H1 (cell line): ENCODE measurements around the gene SMARCE1. TPM values are rescaled to one million over a fixed set of nuclear protein-coding genes. Genes with fewer than 3 reads are reported as not detected.

ENCODE experiments used
- CTCF ChIA-PET: fragments of 300-600 bp; sonication (Branson Sonifier 250); formaldehyde crosslinking; loops from one replicate; lab custom pipeline; 2021; ENCODE audit not compliant: partially characterized antibody; lab: Charles Lee
- POLR2A ChIA-PET: fragments of 300-600 bp; sonication (Branson Sonifier 250); formaldehyde crosslinking; loops from one replicate; lab custom pipeline; 2021; ENCODE audit warnings: inconsistent platforms; ENCODE audit not compliant: partially characterized antibody; lab: Charles Lee
- DNase-seq, 2 experiments: peaks; one replicate each; pipeline versions ENCODE4 v3.0.0 to v3.0.0-alpha.2; 2010 to 2022; ENCODE audit warnings: low spot score in 2 of 2, low read depth in 1 of 2, mixed read lengths in 1 of 2
- FAIRE-seq: peaks from 2 replicates; lab custom pipeline; 2011; peaks lifted over from hg19 to GRCh38; lab: Jason Lieb, UNC
- H2AFZ ChIP-seq: 2 replicates; pipeline ENCODE4 v1.8.1; 2012; ENCODE audit warnings: low read length, inconsistent platforms
- H2AK5ac ChIP-seq: 2 replicates; pipeline ENCODE4 v1.6.1; 2013; ENCODE audit warnings: low read depth, low read length
- H2BK120ac ChIP-seq: replicated peaks from 2 replicates; pipeline ENCODE3; 2013; ENCODE audit warnings: low read depth, low read length, inconsistent platforms
- H2BK12ac ChIP-seq: 2 replicates; pipeline ENCODE4 v1.6.1; 2013; ENCODE audit warnings: low read depth, low read length
- H2BK15ac ChIP-seq: 2 replicates; pipeline ENCODE4 v1.6.1; 2013; ENCODE audit warnings: low read length
- H2BK20ac ChIP-seq: 2 replicates; pipeline ENCODE4 v1.6.1; 2013; ENCODE audit warnings: low read length
- H2BK5ac ChIP-seq: 2 replicates; pipeline ENCODE4 v1.6.1; 2013; ENCODE audit warnings: low read depth, low read length
- H3K14ac ChIP-seq: 2 replicates; pipeline ENCODE4 v1.6.1; 2013; ENCODE audit warnings: inconsistent platforms; ENCODE audit not compliant: insufficient read length
- H3K18ac ChIP-seq: 2 replicates; pipeline ENCODE4 v1.6.1; 2013; ENCODE audit warnings: low read length; ENCODE audit errors: extremely low read depth
- H3K23ac ChIP-seq: 2 replicates; pipeline ENCODE4 v1.6.1; 2013; ENCODE audit warnings: inconsistent platforms; ENCODE audit not compliant: insufficient read length
- H3K23me2 ChIP-seq: 2 replicates; pipeline ENCODE4 v1.6.1; 2013; ENCODE audit warnings: low read depth, low read length
- H3K27ac ChIP-seq: 2 replicates; pipeline ENCODE4 v1.6.1; 2011; ENCODE audit warnings: low read depth, low read length, inconsistent platforms
- H3K27me3 ChIP-seq, 4 experiments: replicated peaks in 1 of 4; 1 replicate in 1 of 4; 2 replicates in 3 of 4; pipeline versions ENCODE4 v1.6.1 to v1.8.1; 2011 to 2013; ENCODE audit warnings: low read length in 3 of 4, mild to moderate bottlenecking in 3 of 4, inconsistent platforms in 2 of 4, mixed read lengths in 2 of 4, moderate library complexity in 1 of 4; ENCODE audit not compliant: control insufficient read depth in 3 of 4, insufficient read depth in 3 of 4; ENCODE audit errors: extremely low read depth in 1 of 4
- H3K36me3 ChIP-seq, 4 experiments: 2 replicates each; pipeline versions ENCODE4 v1.6.1 to v1.8.1; 2011 to 2013; ENCODE audit warnings: mild to moderate bottlenecking in 4 of 4, low read length in 3 of 4, moderate library complexity in 2 of 4, control low read depth in 1 of 4, inconsistent platforms in 1 of 4; ENCODE audit not compliant: insufficient read depth in 4 of 4, control insufficient read depth in 2 of 4
- H3K4ac ChIP-seq: replicated peaks from 2 replicates; pipeline ENCODE3; 2013; ENCODE audit warnings: low read length, low read depth, mixed read lengths, inconsistent platforms; ENCODE audit not compliant: insufficient read length
- H3K4me1 ChIP-seq, 4 experiments: replicated peaks in 1 of 4; 1 replicate in 1 of 4; 2 replicates in 3 of 4; pipeline versions ENCODE4 v1.6.1 to v1.8.1; 2011 to 2013; ENCODE audit warnings: low read length in 3 of 4, inconsistent platforms in 2 of 4, mixed read lengths in 1 of 4; ENCODE audit not compliant: insufficient read depth in 4 of 4, control insufficient read depth in 3 of 4
- H3K4me2 ChIP-seq, 2 experiments: 2 replicates each; pipeline versions ENCODE4 v1.6.1 to v1.8.1; 2011 to 2013; ENCODE audit warnings: low read depth in 2 of 2, low read length in 2 of 2, control low read depth in 1 of 2, inconsistent platforms in 1 of 2, mild to moderate bottlenecking in 1 of 2; ENCODE audit not compliant: insufficient read depth in 1 of 2
- H3K4me3 ChIP-seq, 4 experiments: fragments of 200-600, 300-600 bp in 1 of 4; sonication (generic), shearing (Covaris generic), sonication (Bioruptor Twin) in 1 of 4; 2 replicates each; pipeline versions ENCODE4 v1.5.1 to v1.8.1; 2011 to 2016; ENCODE audit warnings: low read length in 4 of 4, low read depth in 3 of 4, control low read depth in 2 of 4, inconsistent platforms in 2 of 4, mild to moderate bottlenecking in 2 of 4, mixed read lengths in 1 of 4, moderate library complexity in 1 of 4; ENCODE audit not compliant: insufficient read depth in 2 of 4; ENCODE audit errors: extremely low read depth in 1 of 4
- H3K56ac ChIP-seq: replicated peaks from 2 replicates; pipeline ENCODE3; 2013; ENCODE audit warnings: low read depth, mild to moderate bottlenecking, mixed read lengths, low read length, inconsistent platforms; ENCODE audit not compliant: insufficient read length
- H3K79me1 ChIP-seq: 2 replicates; pipeline ENCODE4 v1.6.1; 2013; ENCODE audit warnings: low read depth, low read length, control low read depth
- H3K79me2 ChIP-seq, 2 experiments: 2 replicates each; pipeline versions ENCODE4 v1.6.1 to v1.8.1; 2012 to 2013; ENCODE audit warnings: low read length in 2 of 2, mild to moderate bottlenecking in 2 of 2, inconsistent platforms in 1 of 2; ENCODE audit not compliant: insufficient read depth in 2 of 2, control insufficient read depth in 1 of 2
- H3K9ac ChIP-seq, 4 experiments: replicated peaks in 1 of 4; 1 replicate in 1 of 4; 2 replicates in 3 of 4; pipeline versions ENCODE4 v1.6.1 to v1.8.1; 2011 to 2013; ENCODE audit warnings: low read depth in 3 of 4, low read length in 3 of 4, control low read depth in 2 of 4, mild to moderate bottlenecking in 2 of 4, moderate library complexity in 2 of 4, inconsistent platforms in 1 of 4; ENCODE audit errors: extremely low read depth in 1 of 4
- H3K9me3 ChIP-seq, 2 experiments: 2 replicates each; pipeline versions ENCODE4 v1.6.1 to v1.8.1; 2012 to 2013; ENCODE audit warnings: mild to moderate bottlenecking in 2 of 2, moderate library complexity in 2 of 2, control low read depth in 1 of 2, inconsistent platforms in 1 of 2, low read depth in 1 of 2, low read length in 1 of 2, mixed read lengths in 1 of 2; ENCODE audit not compliant: insufficient read depth in 2 of 2
- H4K20me1 ChIP-seq, 2 experiments: replicated peaks in 1 of 2; 2 replicates each; pipeline versions ENCODE3 to v1.8.1; 2011 to 2013; ENCODE audit warnings: inconsistent platforms in 2 of 2, low read length in 2 of 2, mild to moderate bottlenecking in 1 of 2; ENCODE audit not compliant: insufficient read depth in 2 of 2, control insufficient read depth in 1 of 2
- H4K5ac ChIP-seq: 2 replicates; pipeline ENCODE4 v1.6.1; 2013; ENCODE audit warnings: low read length, low read depth, mixed read lengths, inconsistent platforms; ENCODE audit not compliant: insufficient read length
- H4K8ac ChIP-seq: 2 replicates; pipeline ENCODE4 v1.8.0; 2013; ENCODE audit warnings: mild to moderate bottlenecking, moderate library complexity, low read length, inconsistent platforms; ENCODE audit not compliant: insufficient read depth; ENCODE audit errors: extremely low read depth
- H4K91ac ChIP-seq: replicated peaks from 2 replicates; pipeline ENCODE3; 2013; ENCODE audit warnings: low read length, mixed read lengths, inconsistent platforms; ENCODE audit not compliant: insufficient read length
- BRCA1 ChIP-seq: IDR thresholded peaks from 2 replicates; pipeline ENCODE4 v1.6.1; 2012; ENCODE audit warnings: low read depth, low read length, improper control_type of control experiment
- CEBPB ChIP-seq: IDR thresholded peaks from 2 replicates; pipeline ENCODE4 v1.6.1; 2012; ENCODE audit warnings: low read depth, low read length
- CREB1 ChIP-seq: IDR thresholded peaks from 2 replicates; pipeline ENCODE4 v1.6.1; 2012; ENCODE audit warnings: inconsistent platforms
- CTBP2 ChIP-seq: IDR thresholded peaks from 2 replicates; pipeline ENCODE4 v1.7.0; 2011; ENCODE audit warnings: borderline replicate concordance, mild to moderate bottlenecking, moderate library complexity, mixed read lengths, low read length; ENCODE audit not compliant: insufficient read depth, insufficient read length
- EP300 ChIP-seq, 2 experiments: IDR thresholded peaks; 1 replicate in 1 of 2; 2 replicates in 1 of 2; pipeline ENCODE4 v1.6.1; 2011 to 2012; ENCODE audit warnings: low read depth in 2 of 2, low read length in 2 of 2, mild to moderate bottlenecking in 2 of 2, borderline replicate concordance in 1 of 2, inconsistent platforms in 1 of 2, moderate library complexity in 1 of 2
- EZH2 ChIP-seq: fragments of 200-600 bp; sonication (generic); IDR thresholded peaks from 2 replicates; pipeline ENCODE4 v1.7.1; 2012; ENCODE audit warnings: low read depth, mild to moderate bottlenecking, moderate library complexity, low read length, inconsistent platforms; ENCODE audit not compliant: severe bottlenecking
- GTF2F1 ChIP-seq: IDR thresholded peaks from 2 replicates; pipeline ENCODE4 v1.6.1; 2012; ENCODE audit warnings: low read depth, low read length, improper control_type of control experiment, borderline replicate concordance
- PHF8 ChIP-seq: fragments of 200-600 bp; sonication (generic); conservative IDR thresholded peaks from 2 replicates; pipeline ENCODE4 v1.7.1; 2012; ENCODE audit warnings: low read depth, mild to moderate bottlenecking, inconsistent platforms, low read length, moderate library complexity
- POU5F1 ChIP-seq: IDR thresholded peaks from 2 replicates; pipeline ENCODE4 v1.6.1; 2011; ENCODE audit warnings: low read depth, mild to moderate bottlenecking, low read length, moderate library complexity
- RBBP5 ChIP-seq: IDR thresholded peaks from 2 replicates; pipeline ENCODE4 v1.7.1; 2012; ENCODE audit warnings: low read depth, mild to moderate bottlenecking, inconsistent platforms, low read length, moderate library complexity, borderline replicate concordance
- RXRA ChIP-seq: IDR thresholded peaks from 2 replicates; pipeline ENCODE4 v1.6.1; 2011; ENCODE audit warnings: low read depth, mild to moderate bottlenecking, low read length, moderate library complexity; ENCODE audit not compliant: insufficient read depth
- SIRT6 ChIP-seq: IDR thresholded peaks from one replicate; pipeline ENCODE4 v1.7.1; 2012; ENCODE audit warnings: low read length, inconsistent platforms
- WGBS, 2 experiments: shearing (Covaris generic) in 1 of 2; methylation state at CpG; one replicate each; pipeline versions ENCODE4 v1.1.6 to v1.1.7; 2013 to 2015; ENCODE audit warnings: low lambda C conversion rate in 2 of 2, mixed read lengths in 2 of 2, inconsistent platforms in 1 of 2, low coverage in 1 of 2, missing lambda C conversion rate in 1 of 2; ENCODE audit not compliant: insufficient replicate concordance in 2 of 2, insufficient coverage in 1 of 2, insufficient read length in 1 of 2; ENCODE audit errors: extremely low coverage in 1 of 2, missing lambda C conversion rate in 1 of 2; 5-methylcytosine and 5-hydroxymethylcytosine counted together
- polyA plus RNA-seq, 7 experiments: library from polyadenylated mRNA; depleted of rRNA in 3 of 7; stranded (reverse) in 5 of 7; unstranded in 2 of 7; fragments of >200 nt in 5 of 7; fragments of 200-250 nt in 2 of 7; gene quantifications; 1 replicate in 5 of 7; 2 replicates in 1 of 7; 4 replicates in 1 of 7; pipeline versions ENCODE4 v1.2.1 to v1.2.3, GENCODE V29; 2011 to 2013; ENCODE audit warnings: missing spikeins in 2 of 7, mixed read lengths in 2 of 7
- total RNA-seq: library from RNA; stranded (reverse); fragmentation: NEBNext Ultra II Directional; extraction: Animal tissue kit (Norgen Biotek cat#: 25700); gene quantifications from 2 replicates; pipeline ENCODE4 v1.2.1, GENCODE V29; 2021

The SMARCE1 gene
- total and polyA plus RNA-seq, 2 of the 8 experiments (the other 6 are each of a cell fraction or from before 2014, with no cell fraction given): 30.7 to 131 TPM

- Histone ChIP-seq H3K23me2 (no peaks in the 10 kb centered on the region), H3K4me2 (no peak overlapping the region), H3K56ac (no peak overlapping the region), H3K23ac (no peak overlapping the region), H4K5ac (no peak overlapping the region), H3K27me3 (no peaks in the 10 kb centered on the region; a peak in 1 of 7 replicates), H2AFZ (no peak overlapping the region), H2BK15ac (no peak overlapping the region), H2BK20ac (no peak overlapping the region), H4K91ac (no peak overlapping the region), H4K8ac (no peak overlapping the region), H2BK120ac (no peak overlapping the region), H3K79me2 (no peaks in the 10 kb centered on the region), H2AK5ac (no peak overlapping the region), H4K20me1 (no peaks in the 10 kb centered on the region), H3K4me3 (no peak overlapping the region), H3K9me3 (no peaks in the 10 kb centered on the region), H3K9ac (no peak overlapping the region), H2BK12ac (no peak overlapping the region), H3K14ac (no peak overlapping the region), H3K79me1 (no peaks in the 10 kb centered on the region), H3K18ac (no peak overlapping the region), H3K27ac (no peak overlapping the region), H3K4me1 (peaks cover 0 to 9% (median 1%) of the 10 kb centered on the region in 4 experiments; a peak in 5 of 7 replicates), H3K36me3 (no peaks in the 10 kb centered on the region), H2BK5ac (no peak overlapping the region), H3K4ac (no peak overlapping the region)
- ChIA-PET POLR2A (no interaction called here), CTCF (interaction anchor here (0.8 to 5.9 kb wide), 3 partner anchors 14 to 884 kb away, joined by 3 to 32 read pairs (median 3); no protein-coding TSS in a partner anchor)
- DNase-seq (no peak), FAIRE-seq (no peak)
- 88% methylated on average over 22 of the region's 22 CpGs; no CpG with 5 or more reads in 1 of the 2 experiments for WGBS, 2 experiments
- TF ChIP-seq PHF8: no peak
- TF ChIP-seq CEBPB: no peak
- no peak for TF ChIP-seq CTBP2
- TF ChIP-seq RBBP5: no peak
- TF ChIP-seq GTF2F1: no peak
- no peak for TF ChIP-seq POU5F1
- TF ChIP-seq EZH2: no peak
- no peak for TF ChIP-seq RXRA
- TF ChIP-seq CREB1: no peak
- no peak for TF ChIP-seq BRCA1
- no peak for TF ChIP-seq EP300 (IDR thresholded peaks at IDR 0.05; ENCODE audit: borderline replicate concordance in 1 of 2, low read depth in 2 of 2, low read length in 2 of 2)
- TF ChIP-seq SIRT6: no peak
Observed at GRCh38 chr17:40602445-40603443, 44.9 kb downstream of the SMARCE1 start.
